ENCODE data around the gene MRAP.

MRAP gene

GRCh38 chr21:32350211-32350980, 51.7 kb downstream of the MRAP start:
- DNase-seq, result no peak

GRCh38 chr21:32350981-32351380, 52.3 kb downstream of the MRAP start:
- no peak for DNase-seq

GRCh38 chr21:32351428-32351827, 52.8 kb downstream of the MRAP start:
- no peak for DNase-seq

GRCh38 chr21:32352526-32352925, 53.9 kb downstream of the MRAP start:
- DNase-seq, result no peak

GRCh38 chr21:32353002-32353711, 54.5 kb downstream of the MRAP start:
- DNase-seq, result no peak

GRCh38 chr21:32356874-32357395, 58.3 kb downstream of the MRAP start:
- DNase-seq, result no peak

GRCh38 chr21:32359719-32360260, 61.1 kb downstream of the MRAP start:
- DNase-seq, result no peak

- no peak for DNase-seq
These were observed 61.8 kb downstream of the MRAP start for GRCh38 chr21:32360401-32360975.

Data from NCI-H1092 (cell line).